GM18498 (cell line): ENCODE data around the gene SACS.

Experiments used
- ATAC-seq: cut with Tn5 transposase; IDR thresholded peaks from one replicate; pipeline ENCODE4 v1.9.1; 2021; ENCODE audit warnings: mild to moderate bottlenecking, moderate library complexity; ENCODE audit not compliant: unreplicated experiment

SACS gene

GRCh38 chr13:23433171-23434153, at the start of gene SACS:
SACS (minus strand) TSS chr13:23433702; CDS start chr13:23411239, 22,463 bp downstream.
- ATAC-seq, result no peak

- no peak for ATAC-seq
Measured at GRCh38 chr13:23480324-23480723, 46.8 kb upstream of the SACS start.

- no peak for ATAC-seq
Measured at GRCh38 chr13:23477101-23477500, 43.6 kb upstream of the SACS start.

- no peak for ATAC-seq
Measured at GRCh38 chr13:23473221-23473620, 39.7 kb upstream of the SACS start.

GRCh38 chr13:23472189-23472588, 38.7 kb upstream of the SACS start:
- ATAC-seq, result no peak

- ATAC-seq, result no peak
Measured at GRCh38 chr13:23470790-23471614, 37.5 kb upstream of the SACS start.

- no peak for ATAC-seq
Measured at GRCh38 chr13:23469951-23470421, 36.5 kb upstream of the SACS start.

GRCh38 chr13:23468811-23469210, 35.3 kb upstream of the SACS start:
- no peak for ATAC-seq

- no peak for ATAC-seq
Measured at GRCh38 chr13:23467932-23468278, 34.4 kb upstream of the SACS start.

GRCh38 chr13:23467048-23467931, 33.8 kb upstream of the SACS start:
- no peak for ATAC-seq

GRCh38 chr13:23466144-23467002, 32.9 kb upstream of the SACS start:
- ATAC-seq, result peak; percentile 89

- ATAC-seq, result no peak
Measured at GRCh38 chr13:23463661-23464060, 30.2 kb upstream of the SACS start.

- ATAC-seq, result no peak
Measured at GRCh38 chr13:23462815-23463559, 29.5 kb upstream of the SACS start.

GRCh38 chr13:23461544-23461943, 28.0 kb upstream of the SACS start:
- ATAC-seq, result no peak

- no peak for ATAC-seq
Measured at GRCh38 chr13:23460921-23461320, 27.4 kb upstream of the SACS start.

- ATAC-seq, result peak; percentile 65
Measured at GRCh38 chr13:23460309-23460708, 26.8 kb upstream of the SACS start.

- ATAC-seq, result no peak
Measured at GRCh38 chr13:23458989-23459388, 25.5 kb upstream of the SACS start.

- no peak for ATAC-seq
Measured at GRCh38 chr13:23456437-23457210, 23.1 kb upstream of the SACS start.
